ENCODE measurements around the gene OR10K2. TPM values are rescaled to one million over a fixed set of nuclear protein-coding genes. Genes with fewer than 3 reads are reported as not detected.

OR10K2 gene
- total and polyA plus RNA-seq, 2 of the 8 experiments (the other 6 are each of a cell fraction or from before 2014, with no cell fraction given): not detected

GRCh38 chr1:158422212-158422611 lies 3.8 kb downstream of the OR10K2 start:
- Histone ChIP-seq H3K79me2 (ENCODE audit: control insufficient read depth in 1 of 2, insufficient read depth in 2 of 2, low read length in 2 of 2) (no peaks in the 10 kb centered on the region), H2BK5ac (ENCODE audit: low read depth, low read length) (no peak overlapping the region), H3K4me2 (ENCODE audit: insufficient read depth in 1 of 2, low read depth in 2 of 2, low read length in 2 of 2) (peak overlapping the region in 1 of 2 experiments; percentile 15; a peak in 2 of 4 replicates), H3K27me3 (replicated peaks in 1 of 4; ENCODE audit: control insufficient read depth in 3 of 4, extremely low read depth in 1 of 4, insufficient read depth in 3 of 4, low read length in 3 of 4) (no peaks in the 10 kb centered on the region), H3K4me3 (ENCODE audit: extremely low read depth in 1 of 4, insufficient read depth in 2 of 4, low read depth in 3 of 4, low read length in 4 of 4) (peak overlapping the region in 1 of 4 experiments; percentile 22; a peak in 1 of 8 replicates), H2AFZ (ENCODE audit: low read length) (no peak overlapping the region), H3K4ac (replicated peaks; ENCODE audit: insufficient read length, low read depth, low read length) (no peak overlapping the region), H3K23me2 (ENCODE audit: low read depth, low read length) (no peaks in the 10 kb centered on the region), H2AK5ac (ENCODE audit: low read depth, low read length) (no peak overlapping the region), H3K14ac (ENCODE audit: insufficient read length) (no peak overlapping the region), H3K23ac (ENCODE audit: insufficient read length) (no peak overlapping the region), H3K79me1 (ENCODE audit: low read depth, low read length) (no peaks in the 10 kb centered on the region), H4K5ac (ENCODE audit: insufficient read length, low read depth, low read length) (no peak overlapping the region), H3K36me3 (ENCODE audit: control insufficient read depth in 2 of 4, insufficient read depth in 4 of 4, low read length in 3 of 4) (no peaks in the 10 kb centered on the region), H3K18ac (ENCODE audit: extremely low read depth, low read length) (no peak overlapping the region), H3K9me3 (ENCODE audit: insufficient read depth in 2 of 2, low read depth in 1 of 2, low read length in 1 of 2) (no peaks in the 10 kb centered on the region), H3K27ac (ENCODE audit: low read depth, low read length) (no peak overlapping the region), H3K9ac (replicated peaks in 1 of 4; ENCODE audit: extremely low read depth in 1 of 4, low read depth in 3 of 4, low read length in 3 of 4) (no peak overlapping the region), H3K56ac (replicated peaks; ENCODE audit: insufficient read length, low read depth, low read length) (no peak overlapping the region), H2BK15ac (ENCODE audit: low read length) (no peak overlapping the region), H2BK12ac (ENCODE audit: low read depth, low read length) (no peak overlapping the region), H2BK120ac (replicated peaks; ENCODE audit: low read depth, low read length) (no peak overlapping the region), H3K4me1 (replicated peaks in 1 of 4; ENCODE audit: control insufficient read depth in 3 of 4, insufficient read depth in 4 of 4, low read length in 3 of 4) (no peaks in the 10 kb centered on the region; a peak in 1 of 7 replicates), H4K20me1 (replicated peaks in 1 of 2; ENCODE audit: control insufficient read depth in 1 of 2, insufficient read depth in 2 of 2, low read length in 2 of 2) (no peaks in the 10 kb centered on the region), H4K8ac (ENCODE audit: extremely low read depth, insufficient read depth, low read length) (no peak overlapping the region), H2BK20ac (ENCODE audit: low read length) (no peak overlapping the region), H4K91ac (replicated peaks; ENCODE audit: insufficient read length, low read length) (no peak overlapping the region)
- FAIRE-seq (peak; percentile 45), DNase-seq (ENCODE audit: low read depth in 1 of 2, low spot score in 2 of 2) (no peak)
- ChIA-PET CTCF (ENCODE audit: partially characterized antibody) (no interaction called here), POLR2A (ENCODE audit: partially characterized antibody) (no interaction called here)
- TF ChIP-seq, protein P1, sequence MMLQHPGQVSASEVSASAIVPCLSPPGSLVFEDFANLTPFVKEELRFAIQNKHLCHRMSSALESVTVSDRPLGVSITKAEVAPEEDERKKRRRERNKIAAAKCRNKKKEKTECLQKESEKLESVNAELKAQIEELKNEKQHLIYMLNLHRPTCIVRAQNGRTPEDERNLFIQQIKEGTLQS (IDR thresholded peaks at IDR 0.05; ENCODE audit: insufficient read depth, low read depth, low read length): no peak
